C4-2B (cell line): ENCODE data around the gene SNX33.

Experiments
- ZFX ChIP-seq: fragments of 450-650 bp; IDR thresholded peaks from 2 replicates; pipeline ENCODE4 v1.6.1; 2017
- TF ChIP-seq, protein P1 (sequence below): fragments of 450-650 bp; conservative IDR thresholded peaks from 2 replicates; pipeline ENCODE4 v1.5.1; 2017; ENCODE audit warnings: mild to moderate bottlenecking

DNA sequence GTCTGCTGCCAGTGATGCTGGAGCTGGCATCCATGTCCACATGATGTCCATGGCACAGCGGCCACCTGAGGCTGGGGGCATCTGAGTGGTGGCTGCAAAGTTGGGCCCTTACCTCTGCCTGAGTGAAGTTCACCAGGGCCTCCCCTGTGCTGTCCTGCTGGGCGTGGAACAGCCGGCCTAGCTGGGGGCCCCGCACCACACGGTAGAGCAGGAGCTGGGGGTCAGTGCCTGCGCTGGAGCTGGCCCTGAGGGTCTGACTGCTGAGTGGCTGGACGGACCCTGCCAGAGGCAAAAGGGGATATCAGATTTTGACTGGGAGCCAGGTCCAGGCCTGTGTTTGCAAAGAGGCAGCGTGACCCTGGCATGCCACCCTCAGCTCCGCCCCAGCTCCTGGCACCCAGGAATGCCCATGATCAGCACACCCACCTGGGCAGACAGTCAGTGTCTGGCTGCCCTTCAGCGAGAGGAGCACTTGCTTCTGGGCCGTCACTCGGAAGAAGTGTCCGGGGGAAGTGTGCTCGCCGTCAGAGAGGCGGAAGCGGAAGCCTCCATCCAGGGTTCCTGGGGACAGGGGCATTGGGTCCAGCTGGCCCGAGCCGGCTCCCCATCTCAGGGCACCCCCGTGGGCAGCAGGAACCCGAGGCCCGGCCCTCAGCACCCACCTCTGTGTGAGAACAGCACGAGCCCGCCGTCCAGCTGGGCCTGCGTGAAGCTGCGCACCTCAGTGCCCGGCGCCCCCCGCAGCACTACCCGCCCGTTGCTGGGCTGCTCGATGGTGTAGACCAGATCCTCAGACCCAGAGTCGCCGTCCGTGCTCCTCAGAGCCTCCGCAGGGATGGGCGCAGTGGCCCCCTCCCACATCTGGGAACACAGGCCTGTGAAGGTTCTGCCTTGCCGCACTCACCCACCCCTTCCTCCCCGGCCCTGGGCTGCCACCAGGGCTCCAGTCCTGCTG is 34.7 kb downstream of the SNX33 start:
- TF ChIP-seq, protein P1, sequence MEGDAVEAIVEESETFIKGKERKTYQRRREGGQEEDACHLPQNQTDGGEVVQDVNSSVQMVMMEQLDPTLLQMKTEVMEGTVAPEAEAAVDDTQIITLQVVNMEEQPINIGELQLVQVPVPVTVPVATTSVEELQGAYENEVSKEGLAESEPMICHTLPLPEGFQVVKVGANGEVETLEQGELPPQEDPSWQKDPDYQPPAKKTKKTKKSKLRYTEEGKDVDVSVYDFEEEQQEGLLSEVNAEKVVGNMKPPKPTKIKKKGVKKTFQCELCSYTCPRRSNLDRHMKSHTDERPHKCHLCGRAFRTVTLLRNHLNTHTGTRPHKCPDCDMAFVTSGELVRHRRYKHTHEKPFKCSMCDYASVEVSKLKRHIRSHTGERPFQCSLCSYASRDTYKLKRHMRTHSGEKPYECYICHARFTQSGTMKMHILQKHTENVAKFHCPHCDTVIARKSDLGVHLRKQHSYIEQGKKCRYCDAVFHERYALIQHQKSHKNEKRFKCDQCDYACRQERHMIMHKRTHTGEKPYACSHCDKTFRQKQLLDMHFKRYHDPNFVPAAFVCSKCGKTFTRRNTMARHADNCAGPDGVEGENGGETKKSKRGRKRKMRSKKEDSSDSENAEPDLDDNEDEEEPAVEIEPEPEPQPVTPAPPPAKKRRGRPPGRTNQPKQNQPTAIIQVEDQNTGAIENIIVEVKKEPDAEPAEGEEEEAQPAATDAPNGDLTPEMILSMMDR, result no peak
- TF ChIP-seq ZFX, result no peak
